ENCODE data around the gene TIMD4. TPM values are rescaled to one million over a fixed set of nuclear protein-coding genes. Genes with fewer than 3 reads are reported as not detected.

Gene TIMD4
- total and polyA plus RNA-seq, 2 of the 13 experiments (the other 11 are each of a cell fraction or from before 2014, with no cell fraction given), result 0.50 TPM; not detected in 1

GRCh38 chr5:156971848-156972525, 9.0 kb upstream of the TIMD4 start (continued):
- TF ChIP-seq ZNF781 (CRISPR knock-in tag; IDR thresholded peaks at IDR 0.05; ENCODE audit: borderline replicate concordance, not compliant biosample characterization) (no peak), ZNF383 (CRISPR knock-in tag; IDR thresholded peaks at IDR 0.05; ENCODE audit: borderline replicate concordance) (no peak), ZNF891 (CRISPR knock-in tag; IDR thresholded peaks at IDR 0.05) (no peak), HDAC1 (CRISPR knock-in tag; IDR thresholded peaks at IDR 0.05) (no peak)
- TF ChIP-seq, protein P1, sequence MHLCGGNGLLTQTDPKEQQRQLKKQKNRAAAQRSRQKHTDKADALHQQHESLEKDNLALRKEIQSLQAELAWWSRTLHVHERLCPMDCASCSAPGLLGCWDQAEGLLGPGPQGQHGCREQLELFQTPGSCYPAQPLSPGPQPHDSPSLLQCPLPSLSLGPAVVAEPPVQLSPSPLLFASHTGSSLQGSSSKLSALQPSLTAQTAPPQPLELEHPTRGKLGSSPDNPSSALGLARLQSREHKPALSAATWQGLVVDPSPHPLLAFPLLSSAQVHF (CRISPR knock-in tag; IDR thresholded peaks at IDR 0.05), result no peak

- Histone ChIP-seq H4K20me1 (ENCODE audit: insufficient read depth, low read length) (no peaks in the 10 kb centered on the region), H2AFZ (ENCODE audit: low read length) (no peak overlapping the region), H3K4me1 (ENCODE audit: insufficient read depth, low read length) (no peaks in the 10 kb centered on the region), H3K27ac (ENCODE audit: extremely low read length, insufficient read depth, low read length) (no peak overlapping the region), H3K4me3 (replicated peaks in 1 of 3; ENCODE audit: insufficient read depth in 1 of 3, low read depth in 2 of 3, low read length in 3 of 3) (no peak overlapping the region), H3K36me3 (replicated peaks in 1 of 2; ENCODE audit: control insufficient read depth in 1 of 2, insufficient read depth in 2 of 2, low read length in 2 of 2) (no peaks in the 10 kb centered on the region), H3K79me2 (ENCODE audit: insufficient read depth, low read length) (no peaks in the 10 kb centered on the region), H3K9ac (ENCODE audit: insufficient read depth, low read depth, low read length) (no peak overlapping the region), H3K9me3 (ENCODE audit: low read length) (no peaks in the 10 kb centered on the region), H3K4me2 (ENCODE audit: low read depth, low read length) (no peak overlapping the region), H3K27me3 (ENCODE audit: control insufficient read depth in 1 of 2, insufficient read depth in 2 of 2, low read length in 2 of 2) (no peaks in the 10 kb centered on the region)
- POLR2A ChIA-PET, result no interaction called here
- ATAC-seq, result no peak
- no peak for FAIRE-seq
- in situ Hi-C loops (cut with HindIII; ENCODE audit: extremely low pct_ligation_motif_present, low pct_unique_long_range_greater_than_20kb), result no loop called here
- no peak for DNase-seq (ENCODE audit: low spot score)
- intact Hi-C loops (cut with micrococcal nuclease; ENCODE audit: unreplicated experiment), result no loop called here
- WGBS (ENCODE audit: low lambda C conversion rate), result 36% methylated on average over 3 of the region's 3 CpGs
- no TSS peak for BruUV-seq (replicated peaks)
- CTCF ChIA-PET (ENCODE audit: low intra/inter-chr PET ratio, low total read pairs), result no interaction called here
- TF ChIP-seq RCOR2 (CRISPR knock-in tag; IDR thresholded peaks at IDR 0.05), result no peak
- TF ChIP-seq ZNF232 (CRISPR knock-in tag; IDR thresholded peaks at IDR 0.05; ENCODE audit: borderline replicate concordance), result no peak
- no peak for TF ChIP-seq PCBP2 (optimal IDR thresholded peaks at IDR 0.05; ENCODE audit: low read depth, low read length, poor library complexity, severe bottlenecking)
- TF ChIP-seq ZBTB21 (CRISPR knock-in tag; IDR thresholded peaks at IDR 0.05), result no peak
- TF ChIP-seq RFX5 (IDR thresholded peaks at IDR 0.05; ENCODE audit: low read depth, low read length), result no peak
- TF ChIP-seq ZNF562 (CRISPR knock-in tag; IDR thresholded peaks at IDR 0.05; ENCODE audit: borderline replicate concordance), result no peak
- TF ChIP-seq, protein P2, sequence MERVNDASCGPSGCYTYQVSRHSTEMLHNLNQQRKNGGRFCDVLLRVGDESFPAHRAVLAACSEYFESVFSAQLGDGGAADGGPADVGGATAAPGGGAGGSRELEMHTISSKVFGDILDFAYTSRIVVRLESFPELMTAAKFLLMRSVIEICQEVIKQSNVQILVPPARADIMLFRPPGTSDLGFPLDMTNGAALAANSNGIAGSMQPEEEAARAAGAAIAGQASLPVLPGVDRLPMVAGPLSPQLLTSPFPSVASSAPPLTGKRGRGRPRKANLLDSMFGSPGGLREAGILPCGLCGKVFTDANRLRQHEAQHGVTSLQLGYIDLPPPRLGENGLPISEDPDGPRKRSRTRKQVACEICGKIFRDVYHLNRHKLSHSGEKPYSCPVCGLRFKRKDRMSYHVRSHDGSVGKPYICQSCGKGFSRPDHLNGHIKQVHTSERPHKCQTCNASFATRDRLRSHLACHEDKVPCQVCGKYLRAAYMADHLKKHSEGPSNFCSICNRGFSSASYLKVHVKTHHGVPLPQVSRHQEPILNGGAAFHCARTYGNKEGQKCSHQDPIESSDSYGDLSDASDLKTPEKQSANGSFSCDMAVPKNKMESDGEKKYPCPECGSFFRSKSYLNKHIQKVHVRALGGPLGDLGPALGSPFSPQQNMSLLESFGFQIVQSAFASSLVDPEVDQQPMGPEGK (CRISPR knock-in tag; IDR thresholded peaks at IDR 0.05), result no peak
- TF ChIP-seq GLI4 (CRISPR knock-in tag; IDR thresholded peaks at IDR 0.05; ENCODE audit: borderline replicate concordance), result no peak
- TF ChIP-seq HNF4A (CRISPR knock-in tag; IDR thresholded peaks at IDR 0.05), result no peak
- no peak for TF ChIP-seq ZNF251 (CRISPR knock-in tag; IDR thresholded peaks at IDR 0.05)
- TF ChIP-seq, protein P3, sequence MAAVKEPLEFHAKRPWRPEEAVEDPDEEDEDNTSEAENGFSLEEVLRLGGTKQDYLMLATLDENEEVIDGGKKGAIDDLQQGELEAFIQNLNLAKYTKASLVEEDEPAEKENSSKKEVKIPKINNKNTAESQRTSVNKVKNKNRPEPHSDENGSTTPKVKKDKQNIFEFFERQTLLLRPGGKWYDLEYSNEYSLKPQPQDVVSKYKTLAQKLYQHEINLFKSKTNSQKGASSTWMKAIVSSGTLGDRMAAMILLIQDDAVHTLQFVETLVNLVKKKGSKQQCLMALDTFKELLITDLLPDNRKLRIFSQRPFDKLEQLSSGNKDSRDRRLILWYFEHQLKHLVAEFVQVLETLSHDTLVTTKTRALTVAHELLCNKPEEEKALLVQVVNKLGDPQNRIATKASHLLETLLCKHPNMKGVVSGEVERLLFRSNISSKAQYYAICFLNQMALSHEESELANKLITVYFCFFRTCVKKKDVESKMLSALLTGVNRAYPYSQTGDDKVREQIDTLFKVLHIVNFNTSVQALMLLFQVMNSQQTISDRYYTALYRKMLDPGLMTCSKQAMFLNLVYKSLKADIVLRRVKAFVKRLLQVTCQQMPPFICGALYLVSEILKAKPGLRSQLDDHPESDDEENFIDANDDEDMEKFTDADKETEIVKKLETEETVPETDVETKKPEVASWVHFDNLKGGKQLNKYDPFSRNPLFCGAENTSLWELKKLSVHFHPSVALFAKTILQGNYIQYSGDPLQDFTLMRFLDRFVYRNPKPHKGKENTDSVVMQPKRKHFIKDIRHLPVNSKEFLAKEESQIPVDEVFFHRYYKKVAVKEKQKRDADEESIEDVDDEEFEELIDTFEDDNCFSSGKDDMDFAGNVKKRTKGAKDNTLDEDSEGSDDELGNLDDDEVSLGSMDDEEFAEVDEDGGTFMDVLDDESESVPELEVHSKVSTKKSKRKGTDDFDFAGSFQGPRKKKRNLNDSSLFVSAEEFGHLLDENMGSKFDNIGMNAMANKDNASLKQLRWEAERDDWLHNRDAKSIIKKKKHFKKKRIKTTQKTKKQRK (IDR thresholded peaks at IDR 0.05; ENCODE audit: low read length), result no peak
- no peak for TF ChIP-seq CEBPB (IDR thresholded peaks at IDR 0.05; ENCODE audit: borderline replicate concordance, low read depth, low read length)
- no peak for TF ChIP-seq ZNF282 (IDR thresholded peaks at IDR 0.05; ENCODE audit: partially characterized antibody)
Observed at GRCh38 chr5:156971415-156971814, 8.4 kb upstream of the TIMD4 start.
